Activated CD4-positive, CD25-positive, alpha-beta regulatory T cell treated with anti-CD3 and anti-CD28 coated beads, Interleukin-2, amount 50 U/mL, for 16 hours (primary cell): ENCODE measurements around the gene PAPOLB.
"Not testable (repeated sequence)": the region's sequence is repeated elsewhere in the genome, so short reads cannot be mapped to it uniquely, and the experiment has no call there.

Source experiments
- DNase-seq: peaks from one replicate; pipeline ENCODE4 v3.0.0-alpha.2; 2020; ENCODE audit warnings: low read depth, low spot score

PAPOLB gene

DNA sequence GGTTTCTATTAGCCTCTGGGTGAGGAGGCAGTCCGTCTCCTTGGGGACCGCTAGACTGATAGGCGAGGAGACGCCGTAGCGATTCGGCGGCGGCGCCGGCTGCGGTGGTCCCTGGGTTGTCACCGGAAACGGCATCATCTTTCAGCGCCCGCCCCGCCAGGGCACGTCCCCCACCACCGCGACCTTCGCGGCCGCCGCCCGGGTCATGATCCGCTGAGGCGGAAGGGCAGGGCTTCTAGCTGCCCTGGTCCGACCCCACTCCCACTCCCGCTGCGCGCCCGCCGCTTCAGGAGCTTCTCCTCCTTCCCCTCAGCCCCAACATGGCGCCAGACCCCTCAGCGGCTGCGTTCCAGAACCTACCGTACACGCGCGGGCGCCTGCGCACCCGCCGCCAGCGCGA is at the start of gene PAPOLB:
TSS of gene PAPOLB (minus strand) at position 358 of the 400 bp plus-strand sequence. CDS start at position 138, 220 bp downstream.
- DNase-seq, result no peak

DNA sequence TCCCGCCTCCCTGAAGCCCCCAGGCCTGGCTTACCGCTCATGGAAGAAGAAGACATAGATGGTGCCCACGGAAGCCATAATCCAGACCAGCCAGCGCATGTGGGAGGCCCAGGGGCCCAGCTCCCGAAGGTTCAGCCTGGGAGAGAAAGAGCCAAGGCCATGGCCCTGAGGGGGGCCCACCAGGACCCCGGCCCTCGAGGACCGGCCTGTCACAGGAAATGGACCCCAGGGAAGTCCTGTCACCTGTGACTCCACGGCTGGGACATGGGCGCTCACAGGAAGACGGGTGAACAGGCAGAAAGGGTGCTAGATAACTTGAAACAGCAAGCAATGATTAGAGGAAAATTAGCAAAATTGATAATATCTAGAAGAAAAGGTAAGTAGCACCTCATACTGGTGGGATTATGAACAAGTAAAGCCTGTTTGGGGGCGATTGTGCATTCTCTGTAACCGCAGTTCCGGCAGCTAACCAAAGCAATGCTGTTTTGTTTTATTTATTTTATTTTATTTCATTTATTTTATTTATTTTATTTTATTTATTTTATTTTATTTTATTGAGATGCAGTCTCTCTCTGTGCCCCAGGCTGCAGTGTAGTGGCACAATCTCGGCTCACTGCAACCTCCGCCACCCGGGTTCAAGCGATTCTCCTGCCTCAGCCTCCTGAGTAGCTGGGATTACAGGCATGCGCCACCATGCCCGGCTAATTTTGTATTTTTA is 49.4 kb upstream of the PAPOLB start:
- no peak for DNase-seq

DNA sequence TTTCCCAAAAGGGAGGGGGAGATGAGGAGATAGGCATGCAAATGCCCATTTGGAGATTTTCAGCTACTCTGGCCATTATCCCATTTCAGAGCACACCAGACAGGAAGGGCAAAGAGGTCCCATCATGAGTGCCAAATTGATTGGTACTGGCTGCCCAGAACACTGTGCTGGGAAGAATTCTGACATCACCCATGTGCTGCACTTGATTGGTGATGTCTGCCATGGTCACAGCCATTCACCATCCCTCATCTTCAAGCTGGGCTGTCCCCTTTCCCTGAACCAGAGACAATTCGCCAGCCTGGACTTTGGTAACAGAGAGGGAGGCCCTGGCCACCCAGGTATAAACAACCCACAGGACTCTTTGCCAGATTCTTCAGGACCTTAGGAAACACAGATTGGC is 44.9 kb upstream of the PAPOLB start:
- no peak for DNase-seq

DNA sequence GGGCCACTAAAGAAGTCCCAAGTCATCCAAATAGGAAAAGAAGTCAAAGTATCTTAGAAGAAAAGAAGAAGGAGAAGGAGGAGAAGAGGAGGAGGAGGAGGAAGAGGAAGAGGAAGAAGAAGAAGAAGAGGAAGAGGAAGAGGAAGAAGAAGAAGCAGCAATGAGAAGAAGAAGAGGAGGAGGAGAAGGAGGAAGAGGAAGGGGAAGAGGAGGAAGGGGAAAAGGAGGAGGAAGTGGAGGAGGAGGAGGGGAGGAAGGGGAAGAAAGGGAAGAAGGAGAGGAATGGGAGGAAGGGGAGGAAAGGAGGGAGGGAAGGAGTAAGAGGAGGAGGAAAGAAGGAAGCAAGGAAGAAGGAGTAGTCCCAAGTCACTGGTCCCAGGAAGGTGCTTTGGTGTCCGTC is 43.3 kb upstream of the PAPOLB start:
- DNase-seq, result no peak

DNA sequence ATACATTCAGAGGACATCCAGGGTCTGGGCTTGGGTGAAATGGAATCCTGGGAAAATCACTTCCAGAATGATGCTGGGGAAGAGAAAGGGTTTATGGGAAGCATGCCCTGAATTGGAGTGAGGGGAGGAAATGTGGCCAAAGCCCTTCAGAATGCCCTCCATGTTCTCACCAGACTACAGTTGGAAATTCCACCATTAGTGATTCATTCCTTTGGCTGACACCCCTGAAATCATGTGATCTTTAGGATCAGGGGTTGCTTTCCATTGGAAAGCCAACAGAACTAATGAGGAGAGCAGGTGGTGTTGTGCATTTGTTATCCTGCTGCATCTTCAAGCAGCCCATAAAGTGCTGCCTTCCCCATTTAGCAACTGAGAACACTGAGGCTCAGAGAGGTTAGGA is 42.5 kb upstream of the PAPOLB start:
- no peak for DNase-seq

DNA sequence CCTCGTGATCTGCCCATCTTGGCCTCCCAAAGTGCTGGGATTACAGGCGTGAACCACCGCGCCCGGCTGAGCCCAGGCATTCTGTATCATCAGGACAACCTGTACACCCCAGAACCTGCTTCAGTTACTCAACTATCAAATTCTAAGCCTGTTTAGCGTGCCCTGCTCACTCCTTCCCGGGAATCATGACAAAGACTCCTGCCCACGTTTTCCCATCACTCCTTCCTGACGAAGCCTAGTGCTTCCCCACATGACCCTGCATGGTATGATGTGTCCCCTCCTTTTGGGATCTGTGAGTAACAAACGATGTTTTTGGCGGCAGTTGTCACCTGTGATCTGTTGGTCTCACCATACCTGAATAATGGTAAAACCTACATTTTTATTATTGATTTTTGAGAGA is 33.9 kb upstream of the PAPOLB start:
- no peak for DNase-seq

DNA sequence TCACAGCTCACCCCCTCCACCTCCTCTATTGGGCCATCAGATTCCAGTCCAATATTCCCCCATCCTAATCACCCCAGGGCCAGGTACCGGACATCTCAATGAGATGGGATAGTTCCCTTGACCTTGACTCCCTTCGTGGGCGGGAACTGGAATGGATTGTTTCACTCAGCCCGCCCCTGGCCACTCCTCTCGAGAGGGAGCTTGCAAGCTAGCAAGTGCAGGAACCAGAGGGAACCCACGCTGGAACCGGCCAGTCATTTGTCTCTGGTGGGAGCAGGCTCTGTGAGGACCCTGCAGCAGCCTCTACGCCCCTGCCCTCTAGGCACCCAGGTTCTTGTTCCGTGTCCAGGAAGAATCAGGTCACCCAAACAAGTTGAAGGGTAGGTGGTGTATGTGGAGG is 32.7 kb upstream of the PAPOLB start:
- DNase-seq, result no peak

DNA sequence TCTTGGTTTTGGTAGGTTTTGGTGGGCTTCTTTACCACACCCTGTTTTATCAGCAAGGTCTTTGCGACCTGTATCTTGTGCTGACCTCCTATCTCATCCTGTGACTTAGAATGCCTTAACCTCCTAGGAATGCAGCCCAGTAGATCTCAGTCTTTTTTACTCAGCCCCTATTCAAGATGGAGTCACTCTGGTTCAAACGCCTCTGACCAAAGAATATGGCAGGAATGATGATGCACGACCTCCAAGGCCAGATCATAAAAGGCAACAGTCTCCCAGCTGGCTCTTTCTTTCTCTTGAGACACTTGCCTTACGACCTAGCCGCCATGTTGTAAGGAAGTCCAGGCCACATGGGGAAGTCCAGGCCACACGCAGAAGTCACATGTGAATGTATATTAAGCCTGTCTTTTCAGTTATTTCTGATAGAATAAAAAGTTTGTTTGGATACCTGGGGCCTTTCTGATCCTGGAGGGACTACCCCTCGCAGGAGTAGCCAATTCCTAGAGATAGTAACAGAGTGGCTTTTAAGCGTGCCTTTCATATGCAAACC is 32.2 kb upstream of the PAPOLB start:
- no peak for DNase-seq

DNA sequence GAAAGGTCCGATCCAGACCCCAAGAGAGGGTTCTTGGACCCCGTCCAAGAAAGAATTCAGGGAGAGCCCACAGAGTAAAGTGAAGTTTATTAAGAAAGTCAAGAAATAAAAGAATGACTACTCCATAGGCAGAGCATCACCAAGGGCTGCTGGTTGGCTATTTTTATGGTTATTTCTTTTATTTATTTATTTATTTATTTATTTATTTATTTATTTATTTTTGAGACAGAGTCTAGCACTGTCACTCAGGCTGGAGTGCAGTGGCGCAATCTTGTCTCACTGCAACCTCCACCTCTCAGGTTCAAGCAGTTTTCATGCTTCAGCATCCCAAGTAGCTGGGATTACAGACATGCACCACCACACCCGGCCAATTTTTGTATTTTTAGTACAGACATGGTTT is 31.4 kb upstream of the PAPOLB start:
- DNase-seq, result not testable (repeated sequence)

DNA sequence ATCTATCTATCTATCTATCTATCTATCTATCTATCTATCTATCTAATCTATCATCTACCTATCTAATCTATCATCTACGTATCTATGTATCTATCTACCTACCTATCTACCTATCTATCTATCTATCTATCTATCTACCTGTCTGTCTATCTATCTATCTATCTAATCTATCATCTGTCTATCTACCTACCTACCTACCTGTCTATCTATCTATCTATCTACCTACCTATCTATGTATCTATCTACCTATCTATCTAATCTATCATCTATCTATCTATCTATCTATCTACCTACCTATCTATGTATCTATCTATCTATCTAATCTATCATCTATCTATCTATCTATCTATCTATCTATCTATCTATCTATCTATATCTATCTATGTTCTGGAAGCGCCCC is 29.7 kb upstream of the PAPOLB start:
- not testable (repeated sequence) for DNase-seq

DNA sequence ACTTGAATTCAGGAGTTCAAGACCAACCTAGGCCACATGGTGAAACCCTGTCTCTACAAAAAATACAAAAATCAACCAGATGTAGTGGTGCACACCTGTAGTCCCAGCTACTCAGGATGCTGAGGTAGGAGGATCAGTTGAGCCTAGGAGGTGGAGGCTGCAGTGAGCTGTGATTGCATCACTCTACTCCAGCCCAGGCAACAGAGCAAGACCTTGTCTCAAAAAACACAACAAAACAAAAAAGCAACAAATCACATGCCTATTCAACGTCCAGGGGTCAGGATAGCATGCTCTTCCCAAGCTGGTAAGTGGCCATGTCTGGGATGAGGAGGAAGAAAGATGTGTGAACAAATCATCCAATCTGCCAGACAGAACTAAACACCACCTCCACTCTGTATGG is 27.9 kb upstream of the PAPOLB start:
- DNase-seq, result no peak

DNA sequence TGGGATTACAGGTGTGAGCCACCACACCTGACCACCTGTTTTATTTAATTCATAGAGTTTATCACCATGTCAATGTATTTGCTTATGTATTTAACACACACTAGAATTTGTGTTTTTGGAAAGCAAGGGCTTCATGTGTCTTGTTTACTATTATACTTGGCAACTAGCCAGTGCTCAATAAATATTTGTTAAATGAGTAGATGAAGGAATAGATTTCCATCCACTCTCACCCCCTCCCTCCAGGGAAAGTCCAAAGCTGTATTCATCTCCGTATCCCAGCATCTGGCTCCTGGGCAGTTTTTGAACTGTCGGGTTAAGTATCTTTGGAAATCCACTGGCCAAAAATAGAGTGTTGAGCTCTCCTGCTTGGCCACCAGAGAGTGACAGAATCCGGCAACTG is 26.3 kb upstream of the PAPOLB start:
- no peak for DNase-seq

DNA sequence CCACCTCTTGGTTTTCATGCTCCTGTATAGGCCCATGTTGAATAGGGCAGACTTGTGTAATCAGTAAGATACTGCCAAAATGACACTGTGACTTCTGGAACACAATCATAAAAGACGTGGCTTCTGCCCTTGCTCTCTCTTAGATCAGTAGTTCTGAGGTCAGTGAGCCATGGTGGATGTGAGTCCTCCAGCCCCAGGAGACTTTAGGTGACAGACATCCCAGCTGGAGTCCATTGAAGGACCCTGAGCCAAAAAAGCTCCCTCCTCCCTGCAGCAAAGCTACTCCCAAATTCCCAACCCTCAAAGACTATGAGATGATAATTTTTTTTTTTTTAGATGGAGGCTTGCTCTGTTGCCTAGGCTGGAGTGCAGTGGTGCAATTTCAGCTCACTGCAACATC is 24.8 kb upstream of the PAPOLB start:
- no peak for DNase-seq

DNA sequence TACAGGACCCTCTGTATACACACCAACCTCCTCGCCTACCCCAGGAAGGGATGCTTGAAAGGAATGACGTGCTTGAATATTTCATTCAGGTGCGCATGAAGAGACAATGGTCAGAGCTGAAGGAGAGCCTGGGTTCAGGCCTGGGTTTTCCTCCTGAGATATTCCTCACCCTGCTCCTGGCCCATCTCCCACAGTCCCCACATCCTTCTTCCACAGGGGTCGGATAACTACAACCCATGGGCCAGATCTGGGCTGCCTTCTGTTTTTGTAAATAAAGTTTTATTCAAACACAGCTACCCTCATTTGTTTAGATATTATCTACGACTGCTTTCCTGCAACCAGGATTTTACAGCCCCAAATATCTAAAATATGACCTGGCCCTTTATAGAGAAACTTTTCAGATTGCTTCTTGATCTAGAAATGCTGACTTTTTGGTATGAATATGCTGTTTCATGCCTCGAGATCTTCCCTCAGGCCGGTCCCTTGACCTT is 23.5 kb upstream of the PAPOLB start:
- no peak for DNase-seq

DNA sequence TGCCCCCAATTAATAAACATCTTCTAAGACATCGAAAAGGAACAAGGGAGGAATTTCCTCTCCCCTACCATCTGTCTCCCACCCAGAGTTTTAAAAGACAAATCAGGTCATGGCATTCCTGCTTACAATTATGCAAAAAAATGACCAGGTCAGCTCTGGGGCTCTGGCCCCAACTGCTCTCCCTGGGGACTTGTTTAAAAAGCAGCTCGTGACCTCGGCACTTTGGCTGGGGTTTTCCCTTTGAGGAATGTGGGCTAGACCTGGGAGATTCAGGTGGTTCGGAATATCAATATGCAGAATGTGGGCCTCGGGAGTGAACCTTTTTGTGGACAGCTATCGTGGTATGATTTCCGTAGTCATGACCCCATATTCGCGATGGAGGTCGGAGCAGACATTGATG is 22.3 kb upstream of the PAPOLB start:
- no peak for DNase-seq

DNA sequence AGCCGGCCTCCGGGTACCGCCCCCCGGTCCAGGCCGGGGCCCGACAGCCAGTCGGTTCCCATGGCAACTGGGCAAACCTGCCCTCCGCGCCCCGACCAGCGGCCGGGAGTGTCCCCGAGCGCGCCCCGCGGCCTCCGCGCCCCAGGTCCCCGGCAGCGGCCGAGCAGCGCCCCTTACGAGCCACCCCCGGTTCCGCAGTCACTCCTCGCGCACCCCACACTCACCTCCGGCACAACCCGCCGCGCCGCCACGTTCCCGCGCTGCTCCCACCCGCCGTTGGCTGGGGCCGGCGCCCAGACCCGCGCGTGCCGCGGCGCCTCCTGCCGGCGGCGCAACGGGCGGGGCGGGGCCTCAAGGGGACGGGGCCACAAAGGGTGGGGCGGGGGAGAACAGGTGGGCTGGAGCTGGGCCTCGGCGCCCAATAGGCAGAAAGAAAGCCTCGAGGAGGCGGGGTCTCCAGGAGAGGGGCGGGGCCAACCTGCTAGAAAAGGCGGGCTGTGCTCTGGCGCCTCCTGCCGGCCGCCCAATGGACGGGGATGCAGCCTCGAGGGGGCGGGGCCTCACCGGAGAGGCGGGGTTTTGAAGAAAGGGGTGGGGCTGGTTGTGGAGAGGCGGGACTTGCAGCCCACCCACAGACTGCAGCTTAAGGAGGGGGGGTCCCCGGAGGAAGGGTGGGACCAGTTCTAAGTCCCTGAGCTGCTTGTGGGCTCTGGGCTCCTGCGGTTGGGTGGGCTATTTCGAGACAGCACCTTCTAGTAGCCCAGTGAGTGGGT is 21.7 kb upstream of the PAPOLB start, which contains the start of gene RADIL:
TSS of gene RADIL (minus strand) at position 345 of the 773 bp plus-strand sequence. CDS start 5,577 bp downstream, outside the sequence.
- DNase-seq, result peak; percentile 60

DNA sequence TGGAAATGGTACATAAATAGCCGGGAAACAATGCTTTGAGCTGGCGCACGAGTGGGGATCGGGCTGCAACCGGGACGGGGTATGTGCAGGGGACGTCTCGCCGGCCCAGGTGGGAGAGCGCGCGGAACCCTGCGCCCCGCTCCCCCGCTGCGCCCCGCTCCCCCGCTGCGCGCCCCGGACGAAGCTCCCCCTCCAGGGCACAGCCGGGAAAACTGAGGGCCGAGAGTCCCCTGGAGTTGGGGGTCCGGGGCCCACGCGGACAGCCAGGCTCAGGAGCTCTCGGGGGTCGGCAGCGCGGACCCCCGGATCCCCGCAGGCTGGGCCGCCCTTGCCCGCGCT is 21.2 kb upstream of the PAPOLB start:
- no peak for DNase-seq

DNA sequence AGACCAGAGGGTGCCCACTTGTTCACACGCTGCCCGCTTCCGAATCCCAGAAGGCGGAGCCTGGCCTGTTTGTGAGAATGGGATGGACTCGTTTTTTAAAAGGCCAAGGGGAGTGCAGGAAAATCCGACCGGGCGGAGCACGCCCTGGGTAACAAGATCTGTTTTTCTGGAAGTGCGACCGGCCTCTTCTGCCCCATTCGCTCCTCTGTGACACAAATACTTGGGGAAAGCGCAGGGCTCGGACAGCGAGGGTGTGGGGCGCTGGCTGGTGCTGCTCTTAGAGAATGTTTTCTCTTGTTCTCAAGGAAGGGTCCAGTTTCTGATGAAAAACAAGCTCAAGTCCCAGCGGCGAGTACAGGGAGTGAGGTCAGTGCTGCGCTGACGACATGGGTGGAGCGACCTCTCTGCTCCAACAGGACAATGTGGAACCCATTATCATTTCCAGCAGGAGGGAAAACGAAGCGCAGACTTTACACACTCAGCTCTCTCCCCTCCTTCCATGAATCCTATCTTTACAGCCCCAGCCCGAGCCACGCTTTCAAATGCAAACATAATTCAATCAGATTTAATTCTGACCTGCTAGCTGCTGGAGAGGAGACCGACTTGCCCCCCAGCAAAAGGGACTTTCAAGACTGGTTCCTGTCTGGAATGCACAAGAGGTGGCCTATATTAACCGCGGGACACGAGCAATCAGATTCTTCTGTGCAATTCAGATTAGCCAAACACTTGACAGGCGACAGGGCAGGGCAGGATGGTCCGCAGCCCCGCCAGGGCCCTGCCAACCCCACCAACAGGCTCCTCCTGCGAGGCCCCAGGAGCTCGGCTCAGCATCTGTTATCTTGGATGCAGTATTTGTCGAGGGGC is 20.6 kb upstream of the PAPOLB start:
- DNase-seq, result no peak

DNA sequence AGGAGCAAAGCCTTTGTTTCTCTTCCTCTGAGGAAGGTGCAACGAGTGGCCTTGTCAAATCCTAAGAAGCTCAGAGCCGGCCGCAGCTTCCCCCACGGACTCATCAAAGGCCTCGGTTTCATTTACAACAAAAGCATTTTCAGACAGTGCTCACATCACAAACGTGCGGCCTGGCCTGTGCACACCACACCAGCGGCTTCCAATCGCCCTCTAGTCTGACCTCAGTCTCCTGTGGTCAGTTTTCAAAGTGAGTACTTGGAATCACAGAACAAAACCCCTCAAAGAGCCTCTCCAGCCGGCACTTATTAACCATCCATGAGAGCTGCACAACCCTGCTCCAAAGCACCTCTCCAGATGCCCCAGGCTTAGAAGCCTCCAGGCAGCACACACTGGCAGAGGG is 18.4 kb upstream of the PAPOLB start:
- DNase-seq, result no peak

DNA sequence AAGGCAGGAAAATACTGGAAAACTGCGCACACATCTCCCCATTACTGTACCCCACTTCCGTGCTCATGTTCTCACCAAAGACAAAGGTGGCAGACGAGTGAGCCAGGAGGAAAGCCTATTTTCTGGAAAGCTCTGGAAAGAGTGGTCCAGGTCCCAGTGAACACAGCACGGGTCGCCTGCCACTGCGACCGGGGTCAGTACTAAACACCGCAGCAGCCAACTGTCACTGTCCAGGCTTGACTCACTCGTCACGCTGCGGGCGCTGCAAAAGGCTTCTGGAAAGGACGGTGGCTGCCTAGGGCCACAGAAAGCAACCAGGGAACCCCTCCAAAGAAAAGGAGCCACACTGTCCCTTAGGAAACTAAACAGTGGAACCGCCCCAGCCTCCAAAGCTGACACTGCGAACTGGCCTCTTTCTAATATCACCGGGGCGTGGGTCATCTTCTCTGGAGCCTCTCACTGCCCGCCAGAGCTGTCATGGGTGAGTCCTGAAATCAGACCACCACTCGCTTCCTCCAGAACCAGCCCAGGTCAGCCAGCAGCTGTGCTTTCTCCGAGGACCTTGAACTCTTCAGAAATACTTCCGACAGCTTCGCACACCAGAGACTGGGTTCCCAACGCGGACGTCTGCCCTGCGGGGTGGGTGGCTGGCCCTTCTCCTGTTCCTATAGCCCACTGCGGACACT is 17.7 kb upstream of the PAPOLB start:
- no peak for DNase-seq
